Chondrocyte (in vitro differentiated cells): ENCODE data around the gene MAPK4. TPM values are rescaled to one million over a fixed set of nuclear protein-coding genes. Genes with fewer than 3 reads are reported as not detected.

Experiments
- DNase-seq: peaks from one replicate; pipeline ENCODE4 v3.0.0; 2021; ENCODE audit warnings: mixed read lengths, low spot score
- H3K27ac Mint-ChIP-seq: one replicate; pipeline ENCODE4 v1.8.0; 2021; ENCODE audit warnings: mild to moderate bottlenecking, moderate library complexity, mixed read lengths; ENCODE audit not compliant: unreplicated experiment
- H3K27me3 Mint-ChIP-seq: 2 replicates; pipeline ENCODE4 v1.8.0; 2021; ENCODE audit warnings: low read depth, mixed read lengths
- H3K36me3 Mint-ChIP-seq: 2 replicates; pipeline ENCODE4 v1.8.0; 2021; ENCODE audit warnings: low read depth, mixed read lengths
- H3K4me1 Mint-ChIP-seq: 2 replicates; pipeline ENCODE4 v1.8.0; 2021; ENCODE audit warnings: low read depth, mild to moderate bottlenecking, mixed read lengths
- H3K4me3 Mint-ChIP-seq: one replicate; pipeline ENCODE4 v1.8.0; 2021; ENCODE audit warnings: mild to moderate bottlenecking, moderate library complexity, mixed read lengths; ENCODE audit not compliant: unreplicated experiment
- H3K9me3 Mint-ChIP-seq: 2 replicates; pipeline ENCODE4 v1.8.0; 2021; ENCODE audit warnings: low read depth, mixed read lengths
- CTCF ChIP-seq: fragments of 200-600 bp; sonication (generic); IDR thresholded peaks from 2 replicates; pipeline ENCODE4 v1.5.0; 2021; ENCODE audit warnings: antibody characterized with exemption, mild to moderate bottlenecking, moderate library complexity
- total RNA-seq: library from RNA; stranded (reverse); gene quantifications from 3 replicates; pipeline ENCODE4 v1.2.1, GENCODE V29; 2021

The MAPK4 gene
- total RNA-seq, 1 donor from 2014 or later: 0.30 TPM

- TF ChIP-seq CTCF: no peak
- Mint-ChIP-seq H3K27me3 (no peaks in the 10 kb centered on the region), H3K4me3 (no peak overlapping the region), H3K36me3 (no peaks in the 10 kb centered on the region), H3K4me1 (no peaks in the 10 kb centered on the region), H3K27ac (no peak overlapping the region), H3K9me3 (no peaks in the 10 kb centered on the region)
- DNase-seq: no peak
Observed at GRCh38 chr18:50726960-50727589, 167.2 kb downstream of the MAPK4 start.

GRCh38 chr18:50727721-50728471 lies 168.0 kb downstream of the MAPK4 start:
- no peak for TF ChIP-seq CTCF
- Mint-ChIP-seq H3K4me3 (no peak overlapping the region), H3K36me3 (no peaks in the 10 kb centered on the region), H3K9me3 (no peaks in the 10 kb centered on the region), H3K27me3 (no peaks in the 10 kb centered on the region), H3K4me1 (no peaks in the 10 kb centered on the region), H3K27ac (no peak overlapping the region)
- DNase-seq: no peak

GRCh38 chr18:50729376-50729775 lies 169.5 kb downstream of the MAPK4 start:
- H3K4me3 Mint-ChIP-seq: no peak overlapping the region
- H3K4me1 Mint-ChIP-seq: no peaks in the 10 kb centered on the region
- H3K9me3 Mint-ChIP-seq: no peaks in the 10 kb centered on the region
- TF ChIP-seq CTCF: no peak
- no peak overlapping the region for H3K27ac Mint-ChIP-seq
- H3K36me3 Mint-ChIP-seq: no peaks in the 10 kb centered on the region
- no peak for DNase-seq
- H3K27me3 Mint-ChIP-seq: peaks cover 2% of the 10 kb centered on the region

GRCh38 chr18:50729986-50730385 lies 170.1 kb downstream of the MAPK4 start:
- Mint-ChIP-seq H3K4me1 (no peaks in the 10 kb centered on the region), H3K27ac (no peak overlapping the region), H3K4me3 (no peak overlapping the region), H3K9me3 (no peaks in the 10 kb centered on the region), H3K36me3 (no peaks in the 10 kb centered on the region), H3K27me3 (peaks cover 2% of the 10 kb centered on the region)
- no peak for DNase-seq
- no peak for TF ChIP-seq CTCF

- Mint-ChIP-seq H3K9me3 (no peaks in the 10 kb centered on the region), H3K4me1 (no peaks in the 10 kb centered on the region), H3K4me3 (no peak overlapping the region), H3K27me3 (peaks cover 7% of the 10 kb centered on the region), H3K36me3 (no peaks in the 10 kb centered on the region), H3K27ac (no peak overlapping the region)
- DNase-seq: no peak
- TF ChIP-seq CTCF: no peak
Observed at GRCh38 chr18:50734342-50734741, 174.5 kb downstream of the MAPK4 start.
